T-helper 2 cell treated with Interferon-gamma antibody and Interleukin-4, amounts not matched to agents 100 ng/mL and 5 ng/mL, for 36 hours (primary cell): ENCODE data around the gene PDIA2. TPM values are rescaled to one million over a fixed set of nuclear protein-coding genes. Genes with fewer than 3 reads are reported as not detected.
"Not testable (repeated sequence)": the region's sequence is repeated elsewhere in the genome, so short reads cannot be mapped to it uniquely, and the experiment has no call there.

ENCODE experiments used
- intact Hi-C: fragments of 100-400 bp; cut with micrococcal nuclease; formaldehyde crosslinking; loops from one replicate; pipeline ENCODE4 v1.15.1; 2023
- total RNA-seq: library from RNA; stranded (reverse); gene quantifications from 2 replicates; pipeline ENCODE4 v1.2.3, GENCODE V29; 2022

PDIA2 gene
- total RNA-seq, 1 donor from 2014 or later: not detected

DNA sequence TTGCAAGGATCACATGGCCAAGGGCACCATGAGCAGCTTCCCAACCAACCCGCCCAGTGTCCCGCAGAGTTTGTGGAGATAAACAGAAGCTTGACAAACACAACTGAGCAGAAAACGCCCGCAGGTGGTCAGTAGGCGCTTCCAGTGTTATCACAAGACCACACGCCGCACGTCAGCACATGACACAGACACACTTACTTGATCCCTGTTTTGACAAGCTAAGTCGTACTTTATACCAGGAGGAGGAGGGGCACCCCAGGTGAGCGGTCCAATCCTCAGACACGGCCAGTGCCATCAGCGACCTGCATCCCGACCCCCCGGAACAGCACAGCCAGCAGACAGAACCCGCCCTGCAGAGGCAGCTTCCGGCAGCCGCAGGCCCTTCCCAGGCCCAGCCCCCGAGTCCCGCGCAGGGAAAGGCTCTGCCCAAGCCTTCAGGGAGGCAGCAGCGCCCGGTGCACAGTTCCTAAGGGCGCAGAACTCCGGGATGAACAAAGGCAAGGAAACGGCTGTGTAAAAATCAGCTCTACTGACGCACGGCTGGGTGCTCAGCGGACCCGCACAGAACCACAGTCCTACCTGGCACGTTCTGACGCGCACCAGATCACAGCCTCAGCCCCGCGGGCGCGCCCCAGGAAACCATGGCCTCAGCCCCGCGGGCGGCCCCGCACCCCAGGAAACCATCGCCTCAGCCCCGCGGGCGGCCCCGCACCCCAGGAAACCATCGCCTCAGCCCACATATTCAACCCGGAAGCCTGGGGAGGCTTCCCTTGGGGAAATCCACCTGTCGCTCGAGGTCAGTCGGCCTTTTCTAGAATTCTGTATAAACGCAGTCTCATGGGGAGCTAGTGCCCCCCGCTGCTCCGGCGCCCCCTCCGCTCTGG is 41.7 kb downstream of the PDIA2 start:
- intact Hi-C loops: loop anchor here (2.0 kb wide), 1 partner anchor 28 kb away; the partner anchor contains the start of gene AXIN1

DNA sequence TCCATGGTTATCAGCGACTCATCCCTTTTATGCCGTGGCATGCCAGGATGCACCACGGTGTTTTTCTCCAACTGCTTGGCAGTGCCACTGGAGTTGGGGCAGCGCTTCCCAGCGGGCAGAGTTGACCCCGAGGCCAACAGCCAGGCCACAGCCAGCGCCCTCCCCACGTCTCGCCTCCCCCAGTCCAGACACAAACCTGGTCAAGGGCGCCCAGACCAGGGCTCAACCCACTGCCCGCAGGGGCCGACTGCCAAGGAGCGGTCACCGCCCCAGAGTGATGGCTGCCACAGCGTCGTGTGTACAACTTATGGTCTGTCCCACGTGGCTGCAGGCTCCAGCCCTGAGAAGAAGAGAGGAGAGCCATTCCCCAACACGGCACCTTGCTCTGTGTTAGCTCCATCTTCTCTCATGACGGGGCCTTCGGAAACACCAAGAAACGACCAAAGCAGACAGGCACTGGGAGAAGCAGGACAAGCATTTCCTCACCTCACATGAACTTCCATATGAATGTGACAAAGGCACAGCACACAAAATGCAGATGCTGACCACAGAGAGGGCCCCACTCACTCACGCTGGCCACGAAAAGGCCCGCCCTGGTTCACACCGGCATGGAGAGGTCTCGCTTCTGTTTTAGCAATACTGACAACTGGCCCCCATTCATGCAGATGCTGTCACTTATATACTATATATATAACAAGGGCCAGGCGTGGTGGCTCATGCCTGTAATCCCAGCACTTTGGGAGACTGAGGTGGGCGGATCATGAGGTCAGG is 42.6 kb downstream of the PDIA2 start:
- intact Hi-C loops: loop anchor here (2.0 kb wide), 1 partner anchor 27 kb away; the partner anchor contains the start of gene AXIN1

DNA sequence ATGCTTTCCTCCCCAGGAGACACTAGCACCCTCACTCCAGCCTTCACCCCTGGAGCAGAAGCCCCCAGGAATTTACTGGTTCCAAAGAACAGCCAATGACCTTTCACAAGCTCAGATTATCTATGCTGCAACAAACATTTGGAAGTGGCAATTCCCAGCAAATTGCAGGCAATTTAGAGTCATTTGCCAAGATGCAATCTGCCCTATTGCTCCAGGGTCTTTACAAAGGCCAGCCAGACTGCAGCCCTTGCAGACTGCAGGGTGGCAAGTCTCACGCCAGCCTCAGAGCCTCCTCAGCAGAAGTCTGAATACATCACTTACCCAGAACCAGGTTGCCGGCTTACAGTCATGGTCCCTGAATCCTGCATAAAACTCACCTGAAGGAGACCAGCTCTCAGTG is 47.8 kb downstream of the PDIA2 start:
- intact Hi-C loops: no loop called here

DNA sequence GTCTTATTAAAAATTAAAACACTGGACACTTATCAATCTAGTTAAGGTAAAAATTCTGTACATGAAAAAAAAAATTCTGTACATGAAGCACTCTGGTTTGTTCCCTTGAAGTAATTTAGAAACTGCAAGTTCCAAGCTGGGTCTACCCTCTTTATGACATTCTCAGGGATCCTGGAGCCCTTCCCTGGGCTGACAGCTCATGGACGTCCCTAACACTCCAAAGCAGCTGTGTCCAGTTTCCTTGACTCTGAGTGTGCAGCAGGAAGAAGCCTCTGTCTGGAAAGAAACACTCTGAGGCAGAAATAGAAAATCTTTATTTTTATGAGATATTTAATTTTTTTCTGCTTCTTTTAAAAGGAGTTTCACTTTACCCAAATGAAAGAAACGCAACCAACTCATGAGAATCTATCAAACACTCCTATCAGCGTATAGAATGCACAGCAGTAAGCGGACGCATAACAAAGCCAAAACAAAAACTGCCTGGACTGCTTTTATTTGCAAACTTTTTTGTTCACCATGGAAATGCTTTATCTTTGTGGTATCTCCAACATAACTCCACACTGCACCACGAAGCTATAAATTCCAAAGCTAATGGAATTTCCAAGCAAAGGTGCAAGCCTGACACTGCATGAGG is 48.3 kb downstream of the PDIA2 start:
- intact Hi-C loops: not testable (repeated sequence)

DNA sequence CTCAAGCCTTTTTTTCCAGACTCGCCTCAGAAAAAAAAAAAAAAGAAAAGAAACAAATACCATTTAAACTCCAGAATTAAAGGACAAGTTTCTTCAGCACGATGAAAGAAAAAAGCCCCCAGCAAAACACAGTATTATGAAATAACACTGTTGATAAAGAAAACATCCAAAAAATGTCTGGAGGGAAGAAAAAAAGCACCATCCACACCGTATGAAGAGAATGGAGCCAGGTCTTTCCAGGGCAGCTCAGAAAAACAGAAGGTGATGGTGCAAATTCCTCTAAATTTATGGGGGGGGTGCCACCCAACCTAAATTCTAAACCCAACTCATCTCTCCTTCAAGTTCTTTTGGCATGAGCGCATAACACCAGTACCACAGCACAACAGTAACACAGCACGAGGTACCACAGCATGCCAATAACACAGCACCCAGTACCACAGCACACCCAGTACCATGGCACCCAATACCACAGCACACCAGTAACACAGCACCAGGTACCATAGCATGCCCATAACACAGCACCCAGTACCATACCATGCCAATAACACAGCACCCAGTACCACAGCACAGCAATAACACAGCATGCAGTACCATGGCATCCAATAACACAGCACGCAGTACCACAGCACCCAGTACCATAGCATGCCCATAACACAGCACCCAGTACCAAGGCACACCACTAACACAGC is 50.6 kb downstream of the PDIA2 start:
- intact Hi-C loops: no loop called here

DNA sequence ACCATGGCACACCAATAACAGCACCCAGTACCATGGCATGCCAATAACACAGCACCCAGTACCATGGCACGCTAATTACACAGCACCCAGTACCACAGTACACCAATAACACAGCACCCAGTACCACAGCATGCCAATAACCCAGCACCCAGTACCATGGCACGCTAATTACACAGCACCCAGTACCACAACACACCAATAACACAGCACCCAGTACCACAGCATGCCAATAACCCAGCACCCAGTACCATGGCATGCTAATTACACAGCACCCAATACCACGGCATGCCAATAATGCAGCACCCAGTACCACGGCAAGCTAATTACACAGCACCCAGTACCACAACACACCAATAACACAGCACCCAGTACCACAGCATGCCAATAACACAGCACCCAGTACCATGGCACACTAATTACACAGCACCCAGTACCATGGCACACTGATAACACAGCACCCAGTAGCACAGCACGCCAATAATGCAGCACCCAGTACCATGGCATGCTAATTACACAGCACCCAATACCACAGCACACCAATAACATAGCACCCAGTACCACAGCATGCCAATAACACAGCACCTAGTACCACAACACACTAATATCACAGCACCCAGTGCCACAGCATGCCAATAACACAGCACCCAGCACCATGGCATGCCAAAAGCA is 51.3 kb downstream of the PDIA2 start:
- intact Hi-C loops: not testable (repeated sequence)

- intact Hi-C loops: not testable (repeated sequence)
Measured at GRCh38 chr16:334861-335632, 52.1 kb downstream of the PDIA2 start.

DNA sequence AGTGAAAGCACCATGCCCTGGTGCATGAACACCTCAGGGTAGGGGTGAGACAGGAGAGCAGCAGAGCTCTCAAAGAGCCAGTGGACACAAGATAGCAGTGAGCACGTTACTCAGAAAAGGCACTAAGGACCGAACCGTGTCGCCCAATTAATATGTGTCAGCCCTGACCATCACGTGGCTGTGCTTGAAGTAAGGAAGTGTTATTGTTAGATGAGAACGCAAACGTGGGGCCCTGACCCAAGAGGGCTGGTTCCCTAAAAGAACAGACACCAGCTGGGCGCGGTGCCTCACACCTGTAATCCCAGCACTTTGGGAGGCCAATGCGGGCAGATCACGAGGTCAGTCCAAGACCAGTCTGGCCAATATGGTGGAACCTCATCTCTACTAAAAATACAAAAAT is 53.3 kb downstream of the PDIA2 start:
- intact Hi-C loops: no loop called here

Other genes with a start within 250 kb of the PDIA2 start
- 48.5 and 49.1 TPM in 2 replicates for gene POLR3K, start 229.6 kb upstream of the PDIA2 start, total RNA-seq
- gene SNRNP25, start 229.3 kb upstream of the PDIA2 start, total RNA-seq: 83.7 and 85.7 TPM in 2 replicates
- 0.11 TPM in 1 of 2 replicates, not detected in the other for gene RHBDF1, start 210.5 kb upstream of the PDIA2 start, total RNA-seq
- 53.2 and 57.4 TPM in 2 replicates for gene MPG, start 204.9 kb upstream of the PDIA2 start, total RNA-seq
- 33.5 and 35.7 TPM in 2 replicates for gene NPRL3, start 144.5 kb upstream of the PDIA2 start, total RNA-seq
- gene HBZ, start 130.5 kb upstream of the PDIA2 start, total RNA-seq: not detected in 2 replicates
- gene HBM, start 117.2 kb upstream of the PDIA2 start, total RNA-seq: not detected in 2 replicates
- gene HBA2, start 110.3 kb upstream of the PDIA2 start, total RNA-seq: not detected in 2 replicates
- gene HBA1, start 106.5 kb upstream of the PDIA2 start, total RNA-seq: not detected in 2 replicates
- gene HBQ1, start 102.7 kb upstream of the PDIA2 start, total RNA-seq: not detected in 2 replicates
- 79.1 and 80.8 TPM in 2 replicates for gene LUC7L, start 53.7 kb upstream of the PDIA2 start, total RNA-seq
- gene FAM234A, start 48.3 kb upstream of the PDIA2 start, total RNA-seq: 29.4 and 32.2 TPM in 2 replicates
- gene RGS11, start 7.2 kb upstream of the PDIA2 start, total RNA-seq: 0.11 and 0.34 TPM in 2 replicates
- not detected in 2 replicates for gene ARHGDIG, start 2.6 kb upstream of the PDIA2 start, total RNA-seq
- 31.1 TPM in 2 replicates for gene AXIN1, start 69.6 kb downstream of the PDIA2 start, total RNA-seq
- 79.6 and 80.2 TPM in 2 replicates for gene MRPL28, start 87.4 kb downstream of the PDIA2 start, total RNA-seq
- gene PGAP6, start 98.8 kb downstream of the PDIA2 start, total RNA-seq: 32.4 and 34.8 TPM in 2 replicates
- gene NME4, start 114.0 kb downstream of the PDIA2 start, total RNA-seq: 59.4 and 60.9 TPM in 2 replicates
- gene DECR2, start 118.7 kb downstream of the PDIA2 start, total RNA-seq: 11.5 and 11.8 TPM in 2 replicates
- 30.6 and 33.3 TPM in 2 replicates for gene RAB11FIP3, start 142.5 kb downstream of the PDIA2 start, total RNA-seq
- gene CAPN15, start 244.5 kb downstream of the PDIA2 start, total RNA-seq: 87.2 and 89.0 TPM in 2 replicates